MCF 10A (cell line): Measurements from ENCODE around the gene LRRC3. TPM values are rescaled to one million over a fixed set of nuclear protein-coding genes. Genes with fewer than 3 reads are reported as not detected.

Experiments
- BruUV-seq: library from RNA; stranded (reverse); fragments of 400-500 nt; replicated peaks from 2 replicates; lab custom pipeline; 2021; lab: Mats Ljungman, UMichigan
- CTCF ChIA-PET: fragments of 300-600 bp; sonication (Branson Sonifier 250); formaldehyde crosslinking; extraction: SDS; loops from one replicate; lab custom pipeline; 2021; ENCODE audit warnings: antibody characterized with exemption, inconsistent platforms; lab: Yijun Ruan, JAX
- POLR2A ChIA-PET: fragments of 300-600, 350-650 bp; sonication (Branson Sonifier 250); formaldehyde crosslinking; extraction: SDS; loops from one replicate; lab custom pipeline; 2020; ENCODE audit warnings: antibody characterized with exemption, inconsistent platforms; lab: Yijun Ruan, JAX
- DNase-seq: peaks from one replicate; pipeline ENCODE4 v3.0.0-alpha.2; 2018; ENCODE audit not compliant: unreplicated experiment
- H3K27ac Mint-ChIP-seq: one replicate; pipeline ENCODE4 v1.8.0; 2022; ENCODE audit warnings: mild to moderate bottlenecking, low read depth, mixed read lengths; ENCODE audit not compliant: unreplicated experiment
- H3K27me3 Mint-ChIP-seq: one replicate; pipeline ENCODE4 v1.8.0; 2022; ENCODE audit warnings: mixed read lengths; ENCODE audit not compliant: insufficient read depth, unreplicated experiment
- H3K36me3 Mint-ChIP-seq: one replicate; pipeline ENCODE4 v1.8.0; 2022; ENCODE audit warnings: mild to moderate bottlenecking, moderate library complexity, mixed read lengths; ENCODE audit not compliant: insufficient read depth, unreplicated experiment
- H3K4me1 Mint-ChIP-seq: one replicate; pipeline ENCODE4 v1.8.0; 2022; ENCODE audit warnings: mixed read lengths; ENCODE audit not compliant: insufficient read depth, unreplicated experiment
- H3K4me3 Mint-ChIP-seq: one replicate; pipeline ENCODE4 v1.8.0; 2022; ENCODE audit warnings: mild to moderate bottlenecking, moderate library complexity, mixed read lengths; ENCODE audit not compliant: unreplicated experiment
- H3K9me3 Mint-ChIP-seq: one replicate; pipeline ENCODE4 v1.8.0; 2022; ENCODE audit warnings: mixed read lengths; ENCODE audit not compliant: unreplicated experiment
- CTCF ChIP-seq: fragments of 200-600 bp; IDR thresholded peaks from one replicate; pipeline ENCODE4 v1.8.0; 2022; ENCODE audit warnings: antibody characterized with exemption, mild to moderate bottlenecking; ENCODE audit not compliant: unreplicated experiment
- intact Hi-C: fragments of 100-400 bp; cut with micrococcal nuclease; formaldehyde crosslinking; loops from 2 replicates; pipeline ENCODE4 v1.14.1; 2022
- total RNA-seq: library from RNA; stranded (reverse); gene quantifications from 2 replicates; pipeline ENCODE4 v1.2.3, GENCODE V29; 2022

LRRC3 gene
- total RNA-seq, 1 experiment from 2014 or later, result not detected

GRCh38 chr21:44456214-44456914 lies 1.1 kb downstream of the LRRC3 start:
- no peak overlapping the region for H3K4me3 Mint-ChIP-seq
- intact Hi-C loops, result no loop called here
- no peak for DNase-seq
- H3K27ac Mint-ChIP-seq, result no peak overlapping the region
- ChIA-PET POLR2A (no interaction called here), CTCF (no interaction called here)
- no peaks in the 10 kb centered on the region for H3K4me1 Mint-ChIP-seq
- no peaks in the 10 kb centered on the region for H3K36me3 Mint-ChIP-seq
- peaks cover 20% of the 10 kb centered on the region for H3K9me3 Mint-ChIP-seq
- TF ChIP-seq CTCF, result no peak
- BruUV-seq, result no TSS peak
- peaks cover 29% of the 10 kb centered on the region for H3K27me3 Mint-ChIP-seq

GRCh38 chr21:44456915-44457736 lies 1.8 kb downstream of the LRRC3 start:
- H3K4me1 Mint-ChIP-seq, result no peaks in the 10 kb centered on the region
- intact Hi-C loops, result no loop called here
- no peaks in the 10 kb centered on the region for H3K36me3 Mint-ChIP-seq
- H3K9me3 Mint-ChIP-seq, result peaks cover 18% of the 10 kb centered on the region
- DNase-seq, result no peak
- H3K27me3 Mint-ChIP-seq, result peaks cover 21% of the 10 kb centered on the region
- ChIA-PET CTCF (no interaction called here), POLR2A (no interaction called here)
- no TSS peak for BruUV-seq
- H3K27ac Mint-ChIP-seq, result no peak overlapping the region
- no peak for TF ChIP-seq CTCF
- H3K4me3 Mint-ChIP-seq, result no peak overlapping the region

- no peaks in the 10 kb centered on the region for H3K4me1 Mint-ChIP-seq
- H3K27me3 Mint-ChIP-seq, result peaks cover 6% of the 10 kb centered on the region
- no peak overlapping the region for H3K27ac Mint-ChIP-seq
- H3K36me3 Mint-ChIP-seq, result no peaks in the 10 kb centered on the region
- ChIA-PET POLR2A (no interaction called here), CTCF (no interaction called here)
- TF ChIP-seq CTCF, result no peak
- intact Hi-C loops, result no loop called here
- no TSS peak for BruUV-seq
- no peak overlapping the region for H3K4me3 Mint-ChIP-seq
- DNase-seq, result no peak
- peaks cover 4% of the 10 kb centered on the region for H3K9me3 Mint-ChIP-seq
Observed at GRCh38 chr21:44458971-44459711, 3.8 kb downstream of the LRRC3 start.
